Activated B cell treated with CpG ODN at 0.5 μM for 24 hours (primary cell): ENCODE results near the gene ACSS1. TPM values are rescaled to one million over a fixed set of nuclear protein-coding genes. Genes with fewer than 3 reads are reported as not detected.

Experiments used
- ATAC-seq: fragments of 200-7000 bp; cut with Tn5 transposase; one replicate; pipeline ENCODE4 v1.10.0; 2021; ENCODE audit warnings: low read depth, mild to moderate bottlenecking, moderate library complexity
- CTCF ChIA-PET: fragments of 350-600 bp; sonication (Branson Sonifier 250); formaldehyde crosslinking; loops from one replicate; lab custom pipeline; 2021; ENCODE audit warnings: antibody characterized with exemption; lab: Charles Lee
- POLR2A ChIA-PET: fragments of 350-600 bp; sonication (Branson Sonifier 250); formaldehyde crosslinking; loops from one replicate; lab custom pipeline; 2021; ENCODE audit warnings: antibody characterized with exemption; lab: Charles Lee
- DNase-seq: peaks from one replicate; pipeline ENCODE4 v3.0.0; 2022
- H3K27ac Mint-ChIP-seq: one replicate; pipeline ENCODE4 v1.8.0; 2020; ENCODE audit warnings: mixed read lengths
- H3K27me3 Mint-ChIP-seq: one replicate; pipeline ENCODE4 v1.8.0; 2021; ENCODE audit warnings: mixed read lengths
- H3K36me3 Mint-ChIP-seq: one replicate; pipeline ENCODE4 v1.8.0; 2021; ENCODE audit warnings: low read depth, mixed read lengths
- H3K4me1 Mint-ChIP-seq: one replicate; pipeline ENCODE4 v1.8.0; 2021; ENCODE audit warnings: mixed read lengths
- H3K4me3 Mint-ChIP-seq: one replicate; pipeline ENCODE4 v1.8.0; 2020; ENCODE audit warnings: mild to moderate bottlenecking, mixed read lengths
- H3K9me3 Mint-ChIP-seq: one replicate; pipeline ENCODE4 v1.8.0; 2020; ENCODE audit warnings: mixed read lengths
- CTCF ChIP-seq: fragments of 200-600 bp; IDR thresholded peaks from one replicate; pipeline ENCODE4 v1.8.0; 2022; ENCODE audit warnings: antibody characterized with exemption, mild to moderate bottlenecking
- intact Hi-C: fragments of 100-400 bp; cut with micrococcal nuclease; formaldehyde crosslinking; loops from one replicate; pipeline ENCODE4 v1.15.1; 2024
- total RNA-seq: library from RNA; stranded (reverse); gene quantifications from 2 replicates; pipeline ENCODE4 v1.2.3, GENCODE V29; 2022

The ACSS1 gene
- total RNA-seq, 1 donor from 2014 or later = 34.4 TPM

- Mint-ChIP-seq H3K27me3 (no peaks in the 10 kb centered on the region), H3K9me3 (no peaks in the 10 kb centered on the region), H3K4me3 (peak overlapping the region; percentile 89), H3K4me1 (peaks cover 72% of the 10 kb centered on the region), H3K27ac (peak overlapping the region; percentile 93), H3K36me3 (peaks cover 17% of the 10 kb centered on the region)
- no peak for TF ChIP-seq CTCF
- CTCF ChIA-PET = interaction anchor here (1.1 kb wide), 1 partner anchor 10 kb away, joined by 3 read pairs; no protein-coding TSS in a partner anchor
- ATAC-seq (no peak), DNase-seq (no peak)
- intact Hi-C loops = loop anchor here (5.0 kb wide), 3 partner anchors 236 to 1694 kb away; partner anchors contain the start of genes GZF1 and ZNF337
- POLR2A ChIA-PET = interaction anchor here (2.1 to 4.8 kb wide), 3 partner anchors 13 to 139 kb away, joined by 6 to 40 read pairs (median 11); partner anchors contain the start of gene ENTPD6
Observed at GRCh38 chr20:25055711-25056495, 2.0 kb downstream of the ACSS1 start.

GRCh38 chr20:25054995-25055629 lies 2.8 kb downstream of the ACSS1 start:
- peak overlapping the region; percentile 93 for H3K27ac Mint-ChIP-seq
- DNase-seq = no peak
- no peak for TF ChIP-seq CTCF

GRCh38 chr20:25054096-25054820 lies 3.7 kb downstream of the ACSS1 start:
- no peaks in the 10 kb centered on the region for H3K27me3 Mint-ChIP-seq
- ChIA-PET CTCF (interaction anchor here (0.9 kb wide), 1 partner anchor 61 kb away, joined by 3 read pairs; no protein-coding TSS in a partner anchor), POLR2A (interaction anchor here (0.6 to 2.8 kb wide), 5 partner anchors 11 to 1562 kb away, joined by 3 to 14 read pairs (median 3); no protein-coding TSS in a partner anchor)
- intact Hi-C loops = no loop called here
- DNase-seq = no peak
- peaks cover 22% of the 10 kb centered on the region for H3K36me3 Mint-ChIP-seq
- H3K9me3 Mint-ChIP-seq = no peaks in the 10 kb centered on the region
- peaks cover 85% of the 10 kb centered on the region for H3K4me1 Mint-ChIP-seq
- H3K27ac Mint-ChIP-seq = peak overlapping the region; percentile 86
- TF ChIP-seq CTCF = no peak
- H3K4me3 Mint-ChIP-seq = peak overlapping the region; percentile 32
- no peak for ATAC-seq

More at GRCh38 chr20:25054995-25055629, 2.8 kb downstream of the ACSS1 start:
- peak overlapping the region; percentile 89 for H3K4me3 Mint-ChIP-seq
- no peaks in the 10 kb centered on the region for H3K27me3 Mint-ChIP-seq
- no peak for ATAC-seq
- ChIA-PET POLR2A (interaction anchor here (0.7 to 4.8 kb wide), 3 partner anchors 12 to 1076 kb away, joined by 3 to 40 read pairs (median 6); no protein-coding TSS in a partner anchor), CTCF (no interaction called here)
- intact Hi-C loops = loop anchor here (5.0 kb wide), 3 partner anchors 237 to 1693 kb away; partner anchors contain the start of genes GZF1 and ZNF337
- H3K4me1 Mint-ChIP-seq = peaks cover 80% of the 10 kb centered on the region
- H3K36me3 Mint-ChIP-seq = peaks cover 19% of the 10 kb centered on the region
- no peaks in the 10 kb centered on the region for H3K9me3 Mint-ChIP-seq

- H3K27ac Mint-ChIP-seq = peak overlapping the region; percentile 86
- no peaks in the 10 kb centered on the region for H3K27me3 Mint-ChIP-seq
- POLR2A ChIA-PET = interaction anchor here (0.5 to 2.8 kb wide), 10 partner anchors 9 to 1703 kb away, joined by 3 to 14 read pairs (median 4); partner anchors contain the start of genes ABHD12 and ENTPD6
- intact Hi-C loops = loop anchor here (1.0 kb wide), 1 partner anchor 10 kb away; no protein-coding TSS in a partner anchor
- peak overlapping the region; percentile 68 for H3K4me3 Mint-ChIP-seq
- no peak for ATAC-seq
- H3K36me3 Mint-ChIP-seq = peaks cover 22% of the 10 kb centered on the region
- peaks cover 82% of the 10 kb centered on the region for H3K4me1 Mint-ChIP-seq
- CTCF ChIA-PET = interaction anchor here (0.6 to 0.9 kb wide), 3 partner anchors 10 to 60 kb away, joined by 3 read pairs; no protein-coding TSS in a partner anchor
- TF ChIP-seq CTCF = no peak
- no peaks in the 10 kb centered on the region for H3K9me3 Mint-ChIP-seq
- no peak for DNase-seq
Observed at GRCh38 chr20:25053255-25054031, 4.5 kb downstream of the ACSS1 start.
